ENCODE measurements around the gene FLNB.

DNA sequence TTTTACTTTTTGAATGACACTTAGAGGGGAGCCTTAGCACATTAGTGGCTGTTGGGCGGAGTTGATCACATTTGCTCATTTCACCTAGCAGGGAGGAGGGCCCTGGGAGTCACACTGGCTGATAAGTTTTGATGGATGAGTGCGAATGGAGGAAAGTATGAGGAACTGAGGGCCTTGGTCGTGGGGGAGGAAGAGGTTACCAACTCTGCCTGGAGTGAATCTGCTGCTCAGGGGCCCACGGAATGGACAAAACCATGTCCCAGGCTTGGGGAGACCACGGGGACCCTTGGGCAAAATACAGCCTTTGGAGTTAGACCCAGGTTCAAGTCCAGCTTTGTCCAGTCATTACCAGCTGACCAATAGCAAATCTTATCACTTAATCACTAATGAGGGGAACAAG is 5.1 kb upstream of the FLNB start:
- TF ChIP-seq CTCF (conservative IDR thresholded peaks at IDR 0.05 in 1 of 2, IDR thresholded peaks at IDR 0.05 in 1 of 2; ENCODE audit: extremely low read depth in 1 of 2, insufficient read depth in 1 of 2, low read depth in 1 of 2, low read length in 2 of 2) (no peak), EZH2 (IDR thresholded peaks at IDR 0.05; ENCODE audit: borderline replicate concordance, low read length) (no peak)

Data from mammary epithelial cell (primary cell).